SHP77 treated with DMSO at 0.1 percent for 48 hours (cell line): ENCODE data around the gene GMDS.
A peak's percentile ranks its signal among the peaks of the same experiment; 100 is the strongest.

Source experiments
- DNase-seq: peaks from one replicate; lab custom pipeline; 2025; lab: John Stamatoyannopoulos, UW

Gene GMDS

GRCh38 chr6:1738558-1739081 is 506.8 kb downstream of the GMDS start:
- no peak for DNase-seq

GRCh38 chr6:1737463-1738311 is 507.7 kb downstream of the GMDS start:
- DNase-seq: no peak

GRCh38 chr6:1736346-1737105 is 508.9 kb downstream of the GMDS start:
- no peak for DNase-seq

- no peak for DNase-seq
Observed at GRCh38 chr6:1735239-1735803, 510.1 kb downstream of the GMDS start.

GRCh38 chr6:1730882-1731281 is 514.5 kb downstream of the GMDS start:
- DNase-seq: no peak

GRCh38 chr6:1729750-1730140 is 515.7 kb downstream of the GMDS start:
- no peak for DNase-seq

GRCh38 chr6:1729133-1729749 is 516.2 kb downstream of the GMDS start:
- DNase-seq: no peak

- DNase-seq: peak; percentile 19
Observed at GRCh38 chr6:1726341-1726768, 519.0 kb downstream of the GMDS start.

GRCh38 chr6:1724616-1725015 is 520.8 kb downstream of the GMDS start:
- no peak for DNase-seq

- peak; percentile 5 for DNase-seq
Observed at GRCh38 chr6:1724124-1724523, 521.3 kb downstream of the GMDS start.

GRCh38 chr6:1722801-1723200 is 522.6 kb downstream of the GMDS start:
- no peak for DNase-seq

- no peak for DNase-seq
Observed at GRCh38 chr6:1720620-1721322, 524.6 kb downstream of the GMDS start.

- DNase-seq: no peak
Observed at GRCh38 chr6:1719922-1720321, 525.5 kb downstream of the GMDS start.

- DNase-seq: no peak
Observed at GRCh38 chr6:1716868-1717267, 528.5 kb downstream of the GMDS start.

GRCh38 chr6:1716396-1716795 is 529.0 kb downstream of the GMDS start:
- DNase-seq: no peak

- DNase-seq: no peak
Observed at GRCh38 chr6:1715336-1715735, 530.1 kb downstream of the GMDS start.

- DNase-seq: no peak
Observed at GRCh38 chr6:1714654-1715053, 530.8 kb downstream of the GMDS start.

- DNase-seq: no peak
Observed at GRCh38 chr6:1713016-1713600, 532.3 kb downstream of the GMDS start.

- no peak for DNase-seq
Observed at GRCh38 chr6:1712451-1712850, 533.0 kb downstream of the GMDS start.

- DNase-seq: no peak
Observed at GRCh38 chr6:1711136-1711535, 534.3 kb downstream of the GMDS start.

GRCh38 chr6:1709234-1709641 is 536.2 kb downstream of the GMDS start:
- no peak for DNase-seq
